ENCODE data around the gene HS3ST5.

Gene HS3ST5

DNA sequence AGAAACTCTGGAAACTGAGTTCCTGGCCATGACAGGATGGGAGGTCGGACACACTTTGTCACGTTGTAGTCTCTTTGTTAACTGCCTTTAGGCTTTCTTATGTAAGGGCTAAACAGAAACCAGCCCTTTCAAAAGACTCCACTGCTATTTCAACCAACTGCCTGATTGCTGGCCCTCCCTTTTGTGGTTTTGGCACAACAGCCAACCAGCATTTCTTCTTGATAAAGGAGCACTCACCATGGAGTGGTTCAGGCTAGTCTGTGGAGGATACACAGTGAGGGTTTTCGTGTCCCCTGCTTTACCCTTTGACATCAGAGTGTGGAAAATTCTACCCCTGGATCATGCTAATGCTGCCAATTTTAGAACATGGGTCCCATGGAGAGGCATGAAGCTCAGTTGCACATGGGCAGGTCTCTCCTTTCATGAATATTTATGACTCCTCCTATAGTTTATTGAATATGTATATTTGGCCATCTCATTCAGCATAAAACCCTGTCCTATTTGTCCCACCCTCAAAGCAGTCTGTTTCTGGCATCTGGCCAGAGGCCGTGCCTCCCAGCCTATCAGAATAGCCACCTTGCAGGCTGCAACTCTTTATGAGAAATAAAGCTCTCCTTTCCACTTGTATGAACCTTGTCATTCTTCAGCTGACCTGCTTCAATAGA, 148.3 kb downstream of the HS3ST5 start:
- no peak for DNase-seq (ENCODE audit: low read depth)

- DNase-seq (ENCODE audit: low read depth) = no peak
Observed at GRCh38 chr6:114187563-114187962, 155.3 kb downstream of the HS3ST5 start.

DNA sequence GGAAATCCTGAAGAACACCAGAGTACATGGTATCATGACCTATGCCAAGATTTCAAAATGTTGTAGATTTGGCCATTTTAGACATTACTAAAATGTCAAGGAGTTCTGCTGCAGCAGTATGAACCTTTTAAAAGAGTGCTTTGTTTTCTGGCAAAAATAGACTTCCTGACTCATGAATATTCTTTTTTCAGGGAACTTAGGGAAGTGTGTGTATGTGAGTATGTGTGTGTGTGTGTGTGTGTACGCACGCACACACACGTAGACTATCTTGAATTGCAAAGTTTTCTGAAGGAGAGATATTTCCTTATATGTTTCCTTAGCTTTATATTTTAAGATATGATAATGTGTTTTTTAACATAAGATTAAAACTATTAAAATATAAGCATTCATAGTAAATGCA, 161.2 kb downstream of the HS3ST5 start:
- DNase-seq (ENCODE audit: low read depth) = no peak

GRCh38 chr6:114179411-114179810, 163.4 kb downstream of the HS3ST5 start:
- DNase-seq (ENCODE audit: low read depth) = no peak

DNA sequence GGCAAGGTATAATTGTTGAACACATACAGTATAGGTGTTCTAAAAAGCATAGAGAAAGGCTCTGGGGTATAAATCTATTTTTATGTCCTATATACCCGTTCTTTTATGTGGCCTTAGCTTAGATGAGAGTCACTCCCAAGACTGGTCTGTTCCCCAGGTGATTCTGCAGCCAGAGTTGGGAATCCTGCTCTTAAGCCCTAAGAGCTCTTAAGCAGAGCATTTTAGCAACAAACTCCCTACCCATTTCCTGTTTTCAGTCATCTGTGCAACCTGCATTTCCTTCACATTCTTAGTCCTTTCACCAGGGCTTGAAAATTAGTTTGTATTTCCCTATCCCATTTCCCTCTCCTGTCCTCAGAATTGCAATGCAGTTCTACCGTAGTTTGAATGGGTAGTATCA, 166.1 kb downstream of the HS3ST5 start:
- DNase-seq (ENCODE audit: low read depth) = no peak

GRCh38 chr6:114172576-114173260, 170.1 kb downstream of the HS3ST5 start:
- DNase-seq (ENCODE audit: low read depth) = no peak

- no peak for DNase-seq (ENCODE audit: low read depth)
Observed at GRCh38 chr6:114171473-114171872, 171.3 kb downstream of the HS3ST5 start.

- DNase-seq (ENCODE audit: low read depth) = no peak
Observed at GRCh38 chr6:114170958-114171387, 171.8 kb downstream of the HS3ST5 start.

DNA sequence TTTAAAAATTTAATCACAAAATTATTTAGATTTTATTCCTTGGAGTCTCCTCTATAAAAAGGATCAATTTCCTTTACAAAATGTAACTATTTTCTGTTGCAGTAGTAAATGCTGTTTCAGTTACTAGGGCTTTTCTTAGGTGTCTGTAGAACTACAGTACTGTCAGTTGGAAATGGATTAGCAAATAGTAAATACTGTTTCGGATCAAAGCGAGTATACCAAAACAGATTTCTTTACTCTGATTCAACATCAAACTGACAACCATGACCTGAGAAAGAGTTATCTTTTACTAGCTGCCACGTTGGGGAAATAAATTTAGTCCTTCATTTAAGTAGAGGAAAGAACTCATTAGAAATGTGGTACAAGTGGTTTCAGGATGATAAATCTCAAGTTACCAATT, 172.5 kb downstream of the HS3ST5 start:
- no peak for DNase-seq (ENCODE audit: low read depth)

- DNase-seq (ENCODE audit: low read depth) = no peak
Observed at GRCh38 chr6:114169763-114170162, 173.1 kb downstream of the HS3ST5 start.

DNA sequence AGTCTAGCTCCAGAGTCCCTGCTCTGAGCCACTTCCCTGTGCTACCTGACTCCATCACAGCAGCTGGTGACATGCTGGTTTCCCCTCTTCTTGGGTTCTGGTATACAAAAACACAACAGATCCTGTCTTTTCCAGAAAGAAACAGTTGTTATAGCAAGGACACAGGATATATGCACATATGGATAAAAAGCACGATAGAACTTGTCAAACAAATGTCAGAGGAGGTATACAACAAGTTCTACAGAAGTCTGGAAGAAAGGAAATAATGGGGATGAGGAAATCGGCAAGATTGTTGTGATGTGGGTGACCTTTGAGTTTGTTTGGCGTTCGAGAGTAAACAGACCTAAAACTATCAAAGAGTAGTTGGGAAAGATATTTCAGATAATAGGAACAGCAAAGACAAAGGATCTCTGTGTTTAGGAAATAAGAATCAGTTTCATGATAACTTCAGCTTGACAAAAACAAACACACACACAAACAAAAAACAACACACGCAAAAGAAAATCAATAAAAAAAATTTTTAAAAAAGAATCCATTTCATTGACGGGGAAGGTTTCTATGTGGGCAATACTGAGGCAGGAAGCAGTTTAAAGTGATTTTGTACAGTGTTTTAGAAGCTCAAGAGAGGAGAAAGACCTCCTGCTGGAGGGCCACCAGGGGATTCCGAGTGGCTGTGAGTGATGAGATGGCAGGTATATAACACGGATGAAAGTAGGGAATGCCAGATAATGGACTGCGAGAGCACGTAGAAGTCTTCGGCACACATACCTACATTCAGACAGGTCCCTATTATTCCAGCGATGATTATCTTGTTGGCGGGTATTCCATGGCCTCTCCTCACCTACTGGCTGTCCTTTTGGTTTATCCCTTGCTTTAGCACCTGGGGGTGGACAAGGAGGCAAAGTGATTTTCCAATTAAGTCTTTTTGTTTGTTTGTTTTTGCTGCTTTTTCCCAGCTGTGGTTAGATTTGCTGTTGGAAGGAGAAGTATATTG, 174.9 kb downstream of the HS3ST5 start:
- no peak for DNase-seq (ENCODE audit: low read depth)

GRCh38 chr6:114164207-114164606, 178.6 kb downstream of the HS3ST5 start:
- DNase-seq (ENCODE audit: low read depth) = no peak

DNA sequence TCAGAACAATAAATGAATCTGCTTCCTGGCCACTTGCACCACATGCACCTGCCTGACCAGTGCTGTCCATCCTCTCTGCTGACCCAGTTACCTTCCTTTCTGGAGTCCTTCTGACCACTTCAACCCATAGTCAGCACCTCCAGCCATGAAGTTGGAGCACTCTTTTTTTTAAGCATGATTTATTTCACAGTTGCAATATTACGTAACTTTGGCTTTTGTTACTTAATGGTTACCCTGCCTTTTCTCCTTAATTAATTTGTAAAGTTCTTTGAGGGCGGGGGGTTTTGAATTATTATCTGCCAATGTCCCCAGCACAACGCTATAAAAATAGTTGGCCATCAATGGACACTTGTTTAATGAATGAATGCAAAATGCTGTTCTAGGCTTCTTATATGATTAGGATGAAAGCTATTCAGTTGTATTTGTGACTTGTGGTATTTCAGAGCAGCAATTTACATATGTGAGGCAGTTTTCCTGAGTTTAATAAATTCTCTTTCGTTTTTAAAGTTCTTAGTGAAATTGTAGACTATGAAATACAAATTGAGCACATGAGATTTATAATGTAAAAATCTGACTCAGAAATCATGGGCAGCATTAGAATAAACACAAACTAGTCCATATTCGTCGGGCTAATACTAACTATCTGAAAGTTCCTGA, 180.0 kb downstream of the HS3ST5 start:
- no peak for DNase-seq (ENCODE audit: low read depth)

GRCh38 chr6:114160881-114161280, 181.9 kb downstream of the HS3ST5 start:
- DNase-seq (ENCODE audit: low read depth) = no peak

- no peak for DNase-seq (ENCODE audit: low read depth)
Observed at GRCh38 chr6:114159727-114160126, 183.1 kb downstream of the HS3ST5 start.

GRCh38 chr6:114158838-114159694, 183.8 kb downstream of the HS3ST5 start:
- DNase-seq (ENCODE audit: low read depth) = no peak

GRCh38 chr6:114158411-114158810, 184.4 kb downstream of the HS3ST5 start:
- DNase-seq (ENCODE audit: low read depth) = no peak

- no peak for DNase-seq (ENCODE audit: low read depth)
Observed at GRCh38 chr6:114157848-114158247, 185.0 kb downstream of the HS3ST5 start.

DNA sequence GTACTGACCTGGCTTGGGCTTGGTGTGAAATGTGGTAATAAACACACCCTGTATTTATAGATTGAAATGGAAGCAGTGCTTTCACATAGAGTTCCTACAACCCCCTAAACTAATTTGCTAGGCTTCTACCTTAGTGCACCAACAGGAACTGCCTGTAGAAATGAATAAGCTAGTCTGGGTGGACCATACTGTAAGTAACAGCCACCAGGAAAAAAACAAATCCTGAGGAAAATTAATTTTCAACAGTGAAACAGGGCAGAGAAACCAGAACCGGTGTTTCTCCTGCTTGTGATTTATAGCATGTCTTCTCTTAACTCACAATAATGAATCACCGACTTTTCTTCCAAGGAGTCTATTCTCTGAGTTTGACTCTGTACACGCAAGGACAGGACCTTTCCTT, 187.1 kb downstream of the HS3ST5 start:
- no peak for DNase-seq (ENCODE audit: low read depth)

GRCh38 chr6:114154812-114155211, 188.0 kb downstream of the HS3ST5 start:
- no peak for DNase-seq (ENCODE audit: low read depth)

DNA sequence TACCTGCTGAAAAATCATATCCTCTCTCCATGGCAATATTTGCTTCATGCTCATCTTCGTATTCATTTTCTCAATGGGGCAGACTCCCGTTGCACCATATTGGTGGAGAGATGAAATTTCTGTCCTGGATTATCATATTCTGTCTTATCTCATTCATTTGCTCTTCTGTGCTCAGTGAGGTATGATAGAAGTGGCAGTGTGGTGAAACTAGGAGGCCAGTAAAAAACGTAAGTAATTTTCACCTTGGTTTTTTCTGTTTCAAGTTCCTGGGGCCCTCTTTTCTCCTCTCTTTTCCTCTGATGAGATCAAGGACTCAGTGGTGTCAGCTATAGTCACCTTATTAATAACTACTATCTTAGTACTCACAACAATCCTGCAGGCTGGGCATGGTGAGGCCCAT, 189.4 kb downstream of the HS3ST5 start:
- no peak for DNase-seq (ENCODE audit: low read depth)
